CD4-positive, CD25-positive, alpha-beta regulatory T cell (primary cell): ENCODE data around the gene HCFC1. TPM values are rescaled to one million over a fixed set of nuclear protein-coding genes. Genes with fewer than 3 reads are reported as not detected.

ENCODE experiments used
- ATAC-seq, 2 donors: fragments of 150-1000 bp; cut with Tn5 transposase; one replicate each; pipeline ENCODE4 v1.10.0; 2021; ENCODE audit warnings: low read depth in 2 of 2, moderate number of reproducible peaks in 2 of 2, moderate library complexity in 1 of 2
- DNase-seq, 3 donors: peaks; one replicate each; pipeline versions ENCODE4 v3.0.0 to v3.0.0-alpha.2; 2012 to 2022; ENCODE audit warnings: mixed read lengths in 1 of 3
- H3K27ac ChIP-seq: one replicate; pipeline ENCODE4 v1.7.0; 2013; ENCODE audit warnings: mild to moderate bottlenecking, low read length; ENCODE audit not compliant: insufficient read depth, poor library complexity, severe bottlenecking
- H3K27me3 ChIP-seq: one replicate; pipeline ENCODE4 v1.7.0; 2013; ENCODE audit warnings: low read length; ENCODE audit not compliant: control insufficient read depth, insufficient read depth
- H3K36me3 ChIP-seq: one replicate; pipeline ENCODE4 v1.7.0; 2013; ENCODE audit warnings: mild to moderate bottlenecking, low read length, moderate library complexity; ENCODE audit not compliant: control insufficient read depth, insufficient read depth
- H3K4me1 ChIP-seq: 2 replicates; pipeline ENCODE4 v1.7.0; 2013; ENCODE audit warnings: mild to moderate bottlenecking, low read length; ENCODE audit not compliant: insufficient read depth, control insufficient read depth, poor library complexity, severe bottlenecking
- H3K4me3 ChIP-seq: one replicate; pipeline ENCODE4 v1.7.0; 2013; ENCODE audit warnings: low read depth, mild to moderate bottlenecking, low read length, moderate library complexity
- H3K9me3 ChIP-seq, 2 experiments: 1 replicate in 1 of 2; 2 replicates in 1 of 2; pipeline ENCODE4 v1.7.0; 2013; ENCODE audit warnings: low read length in 2 of 2, mild to moderate bottlenecking in 1 of 2, moderate library complexity in 1 of 2; ENCODE audit not compliant: control insufficient read depth in 2 of 2
- H3K27ac Mint-ChIP-seq, 3 donors: one replicate each; pipeline ENCODE4 v1.8.0; 2020 to 2022; ENCODE audit warnings: mild to moderate bottlenecking in 3 of 3, mixed read lengths in 3 of 3, moderate library complexity in 2 of 3
- H3K27me3 Mint-ChIP-seq: one replicate; pipeline ENCODE4 v1.8.0; 2022; ENCODE audit warnings: mild to moderate bottlenecking, mixed read lengths
- H3K36me3 Mint-ChIP-seq: one replicate; pipeline ENCODE4 v1.8.0; 2020; ENCODE audit warnings: mixed read lengths
- H3K4me1 Mint-ChIP-seq, 4 donors: one replicate each; pipeline ENCODE4 v1.8.0; 2020 to 2022; ENCODE audit warnings: mixed read lengths in 4 of 4, mild to moderate bottlenecking in 1 of 4
- H3K4me3 Mint-ChIP-seq, 4 donors: one replicate each; pipeline ENCODE4 v1.8.0; 2020 to 2022; ENCODE audit warnings: mild to moderate bottlenecking in 4 of 4, mixed read lengths in 4 of 4, moderate library complexity in 3 of 4
- H3K9me3 Mint-ChIP-seq, 7 donors: one replicate each; pipeline ENCODE4 v1.8.0; 2020 to 2022; ENCODE audit warnings: mixed read lengths in 7 of 7, mild to moderate bottlenecking in 3 of 7, moderate library complexity in 2 of 7
- polyA plus RNA-seq, 4 donors: library from polyadenylated mRNA; unstranded; fragments of 300-500 nt; fragmentation: Illumina TruSeq; gene quantifications; one replicate each; pipeline ENCODE4 v1.2.3, GENCODE V29; 2021
- total RNA-seq: library from RNA; stranded (reverse); gene quantifications from one replicate; pipeline ENCODE4 v1.2.3, GENCODE V29; 2022

Gene HCFC1
- total and polyA plus RNA-seq, 5 donors from 2014 or later, result 3.0 to 71.6 (median 3.8) TPM

- H3K36me3 ChIP-seq, result peaks cover 3% of the 10 kb centered on the region
- ATAC-seq, result no peak
Measured at GRCh38 chrX:154012336-154012991, 40.8 kb upstream of the HCFC1 start.

GRCh38 chrX:154011376-154012335 is 40.0 kb upstream of the HCFC1 start:
- Histone ChIP-seq H3K36me3 (peaks cover 3% of the 10 kb centered on the region), H3K27me3 (no peaks in the 10 kb centered on the region), H3K4me1 (peaks cover 9% of the 10 kb centered on the region), H3K27ac (no peak overlapping the region), H3K9me3 (no peaks in the 10 kb centered on the region), H3K4me3 (no peak overlapping the region)
- Mint-ChIP-seq H3K4me1 (peaks cover 0 to 12% (median 7%) of the 10 kb centered on the region in 4 donors), H3K27ac (no peak overlapping the region), H3K4me3 (no peak overlapping the region), H3K27me3 (no peaks in the 10 kb centered on the region), H3K9me3 (no peaks in the 10 kb centered on the region), H3K36me3 (peaks cover 4% of the 10 kb centered on the region)
- ATAC-seq (no peak), DNase-seq (no peak)

More at GRCh38 chrX:154012336-154012991, 40.8 kb upstream of the HCFC1 start:
- Histone ChIP-seq H3K27ac (no peak overlapping the region), H3K4me1 (peaks cover 9% of the 10 kb centered on the region), H3K27me3 (no peaks in the 10 kb centered on the region), H3K4me3 (no peak overlapping the region), H3K9me3 (no peaks in the 10 kb centered on the region)
- peaks cover 0 to 10% (median 7%) of the 10 kb centered on the region in 4 donors for H3K4me1 Mint-ChIP-seq
- H3K9me3 Mint-ChIP-seq, result no peaks in the 10 kb centered on the region
- no peak overlapping the region for H3K4me3 Mint-ChIP-seq
- H3K27ac Mint-ChIP-seq, result no peak overlapping the region
- no peaks in the 10 kb centered on the region for H3K27me3 Mint-ChIP-seq
- no peak for DNase-seq
- H3K36me3 Mint-ChIP-seq, result peaks cover 4% of the 10 kb centered on the region

- Histone ChIP-seq H3K27ac (no peak overlapping the region), H3K36me3 (peaks cover 3% of the 10 kb centered on the region), H3K4me1 (peaks cover 9% of the 10 kb centered on the region), H3K27me3 (no peaks in the 10 kb centered on the region), H3K4me3 (no peak overlapping the region), H3K9me3 (no peaks in the 10 kb centered on the region)
- DNase-seq, result no peak
- H3K4me1 Mint-ChIP-seq, result peaks cover 0 to 12% (median 4%) of the 10 kb centered on the region in 4 donors
- no peak for ATAC-seq
- no peaks in the 10 kb centered on the region for H3K9me3 Mint-ChIP-seq
- H3K4me3 Mint-ChIP-seq, result no peak overlapping the region
- no peaks in the 10 kb centered on the region for H3K36me3 Mint-ChIP-seq
- no peaks in the 10 kb centered on the region for H3K27me3 Mint-ChIP-seq
- H3K27ac Mint-ChIP-seq, result peak overlapping the region in 1 of 3 donors; percentile 20
Measured at GRCh38 chrX:154010330-154011087, 38.9 kb upstream of the HCFC1 start.

DNA sequence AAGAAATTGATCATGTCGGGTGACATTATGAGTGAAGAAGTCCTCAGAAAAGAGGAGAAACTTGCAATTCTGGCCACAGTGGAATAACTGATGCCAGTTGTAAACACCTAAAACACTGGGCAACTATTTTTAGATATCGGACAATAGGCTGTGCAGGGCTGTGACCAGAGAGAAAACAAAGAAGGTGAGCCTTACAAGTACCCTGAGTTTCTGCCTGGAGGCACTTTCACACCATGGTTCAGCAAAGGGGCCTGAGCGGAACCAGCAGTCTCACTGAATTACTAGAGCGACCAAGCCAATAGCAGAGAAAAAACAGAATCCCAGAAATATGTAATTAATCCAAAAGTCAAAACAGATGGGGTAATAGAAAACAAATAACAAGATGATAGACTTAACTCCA is 36.9 kb upstream of the HCFC1 start:
- no peaks in the 10 kb centered on the region for H3K9me3 Mint-ChIP-seq
- H3K4me3 Mint-ChIP-seq, result no peak overlapping the region
- no peaks in the 10 kb centered on the region for H3K27me3 Mint-ChIP-seq
- Histone ChIP-seq H3K36me3 (peaks cover 3% of the 10 kb centered on the region), H3K27me3 (no peaks in the 10 kb centered on the region), H3K4me1 (peaks cover 3% of the 10 kb centered on the region), H3K9me3 (no peaks in the 10 kb centered on the region), H3K27ac (no peak overlapping the region), H3K4me3 (no peak overlapping the region)
- no peaks in the 10 kb centered on the region for H3K36me3 Mint-ChIP-seq
- ATAC-seq (no peak), DNase-seq (no peak)
- H3K4me1 Mint-ChIP-seq, result peaks cover 0 to 16% (median 2%) of the 10 kb centered on the region in 4 donors
- no peak overlapping the region for H3K27ac Mint-ChIP-seq

DNA sequence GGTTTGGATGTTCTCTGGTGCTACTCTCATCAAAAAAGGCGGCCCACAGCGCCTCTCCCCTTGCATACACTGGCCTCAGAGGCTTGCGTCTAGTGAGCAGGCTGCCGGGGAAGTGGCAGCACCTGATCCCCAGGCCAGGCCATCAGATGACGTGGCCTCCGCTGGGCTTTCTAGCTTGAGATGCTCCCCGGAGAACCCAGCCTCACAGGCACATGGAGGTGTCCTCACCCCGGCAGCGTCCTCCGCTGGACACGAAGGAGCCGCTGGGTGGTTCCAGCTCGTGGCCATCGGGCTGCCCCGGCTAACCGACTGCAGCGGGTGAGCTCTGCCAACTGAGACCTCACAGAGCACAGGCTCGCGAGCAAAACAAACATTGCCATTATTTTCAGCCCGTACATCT is 35.3 kb upstream of the HCFC1 start:
- no peaks in the 10 kb centered on the region for H3K9me3 ChIP-seq
- no peak overlapping the region for H3K4me3 Mint-ChIP-seq
- no peak for ATAC-seq
- H3K27ac Mint-ChIP-seq, result no peak overlapping the region
- no peaks in the 10 kb centered on the region for H3K36me3 Mint-ChIP-seq
- no peaks in the 10 kb centered on the region for H3K9me3 Mint-ChIP-seq
- peaks cover 0 to 19% (median 5%) of the 10 kb centered on the region in 4 donors for H3K4me1 Mint-ChIP-seq
- peaks cover 3% of the 10 kb centered on the region for H3K36me3 ChIP-seq
- no peak overlapping the region for H3K27ac ChIP-seq
- peaks cover 5% of the 10 kb centered on the region for H3K4me1 ChIP-seq
- H3K27me3 ChIP-seq, result no peaks in the 10 kb centered on the region
- no peaks in the 10 kb centered on the region for H3K27me3 Mint-ChIP-seq
- H3K4me3 ChIP-seq, result no peak overlapping the region
- DNase-seq, result no peak

DNA sequence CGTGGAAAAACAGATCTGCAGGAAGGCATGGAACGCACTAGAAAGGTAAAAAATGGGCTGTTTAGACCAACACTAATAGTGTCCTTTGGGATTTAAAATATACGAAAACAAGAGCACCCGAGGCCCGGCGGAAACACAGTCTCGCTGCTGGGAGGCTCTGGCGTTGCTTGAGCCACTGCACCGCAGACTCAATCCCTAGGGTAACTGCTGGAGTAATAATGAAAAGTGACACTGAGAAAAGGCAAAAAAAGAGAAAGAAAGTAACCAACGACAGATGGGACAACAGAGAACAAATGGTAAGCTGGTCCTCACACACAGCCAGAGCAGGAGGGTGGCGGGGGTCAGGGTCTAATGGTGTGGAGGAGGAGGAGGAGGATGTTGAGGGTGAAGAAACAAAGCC is 32.7 kb upstream of the HCFC1 start:
- H3K4me1 ChIP-seq, result peaks cover 10% of the 10 kb centered on the region
- H3K27ac ChIP-seq, result no peak overlapping the region
- H3K4me1 Mint-ChIP-seq, result peaks cover 0 to 19% (median 9%) of the 10 kb centered on the region in 4 donors

DNA sequence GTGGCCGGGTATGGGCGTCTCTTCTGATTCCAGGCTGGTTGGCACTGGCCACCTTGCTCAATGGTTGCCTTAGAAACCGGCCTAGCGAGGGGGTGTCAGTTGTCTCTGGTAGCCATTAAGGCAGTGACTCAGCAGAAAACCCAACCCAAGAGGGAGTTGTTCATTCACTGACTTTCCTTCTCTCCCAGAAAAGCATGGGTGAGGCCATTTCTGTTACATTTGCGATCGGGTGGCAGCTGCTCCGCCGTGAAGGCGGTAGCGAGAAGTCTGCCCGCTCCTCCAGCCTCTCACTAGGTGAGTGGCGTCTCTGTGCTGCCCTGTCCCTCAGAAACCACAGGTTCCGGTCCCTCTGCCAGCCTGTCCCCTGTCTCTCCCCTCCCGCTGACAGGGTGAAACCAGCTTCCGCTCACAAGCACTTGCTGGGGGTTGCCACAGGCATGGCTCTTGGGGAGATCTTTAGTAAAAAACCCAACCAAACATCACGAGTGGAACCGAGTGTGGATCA is 30.6 kb upstream of the HCFC1 start:
- Histone ChIP-seq H3K27ac (peak overlapping the region; percentile 61), H3K4me1 (peaks cover 10% of the 10 kb centered on the region), H3K4me3 (peak overlapping the region; percentile 64), H3K9me3 (no peaks in the 10 kb centered on the region), H3K36me3 (no peaks in the 10 kb centered on the region), H3K27me3 (no peaks in the 10 kb centered on the region)
- peak; percentile 32 to 88 (median 44) for DNase-seq
- Mint-ChIP-seq H3K9me3 (no peaks in the 10 kb centered on the region), H3K4me1 (peaks cover 0 to 13% (median 9%) of the 10 kb centered on the region in 4 donors), H3K27me3 (no peaks in the 10 kb centered on the region), H3K4me3 (peak overlapping the region; percentile 56 to 84 (median 82)), H3K27ac (peak overlapping the region; percentile 10 to 89 (median 85)), H3K36me3 (no peaks in the 10 kb centered on the region)
- peak; percentile 87 to 89 for ATAC-seq

More for the DNA sequence above, 32.7 kb upstream of the HCFC1 start:
- Histone ChIP-seq H3K27me3 (no peaks in the 10 kb centered on the region), H3K4me3 (no peak overlapping the region), H3K36me3 (no peaks in the 10 kb centered on the region), H3K9me3 (no peaks in the 10 kb centered on the region)
- no peak overlapping the region for H3K4me3 Mint-ChIP-seq
- ATAC-seq, result no peak
- H3K9me3 Mint-ChIP-seq, result no peaks in the 10 kb centered on the region
- no peaks in the 10 kb centered on the region for H3K27me3 Mint-ChIP-seq
- H3K27ac Mint-ChIP-seq, result no peak overlapping the region
- no peak for DNase-seq
- no peaks in the 10 kb centered on the region for H3K36me3 Mint-ChIP-seq
